HCT116 (cell line): ENCODE measurements around the gene OR5A1. TPM values are rescaled to one million over a fixed set of nuclear protein-coding genes. Genes with fewer than 3 reads are reported as not detected.

Experiments used
- ATAC-seq: fragments of 200-7000 bp; cut with Tn5 transposase; 2 replicates; pipeline ENCODE4 v1.9.1; 2020; ENCODE audit warnings: mild to moderate bottlenecking, moderate library complexity
- BruUV-seq: library from RNA; stranded (reverse); fragments of 400-500 nt; replicated peaks from 2 replicates; lab custom pipeline; 2021; lab: Mats Ljungman, UMichigan
- CTCF ChIA-PET: fragments of 300-600 bp; sonication (Branson Sonifier 250); formaldehyde crosslinking; loops from one replicate; lab custom pipeline; 2021; ENCODE audit warnings: antibody characterized with exemption; lab: Charles Lee
- POLR2A ChIA-PET: fragments of 300-600, 350-600 bp; sonication (Branson Sonifier 250); formaldehyde crosslinking; loops from one replicate; lab custom pipeline; 2021; ENCODE audit warnings: antibody characterized with exemption; lab: Charles Lee
- RAD21 ChIA-PET, 2 experiments: fragments of 300-600 bp; sonication (Branson Sonifier 250); formaldehyde crosslinking; loops; one replicate each; lab custom pipeline; 2023; ENCODE audit warnings: low total read pairs in 2 of 2; ENCODE audit not compliant: uncharacterized antibody in 2 of 2, unreplicated experiment in 2 of 2, low non-redundant PET in 1 of 2; lab: Charles Lee
- DNase-seq: peaks from one replicate; pipeline ENCODE4 v3.0.0-alpha.2; 2010; ENCODE audit warnings: low read depth, low spot score
- H2AFZ ChIP-seq: fragments of 200-600 bp; shearing (Covaris generic), sonication (generic); 2 replicates; pipeline ENCODE4 v1.6.1; 2017; ENCODE audit warnings: low read depth, mixed run types, mixed read lengths, antibody characterized with exemption, low read length; ENCODE audit not compliant: poor library complexity, severe bottlenecking
- H3K27ac ChIP-seq: 2 replicates; pipeline ENCODE4 v1.5.1; 2012; ENCODE audit warnings: low read depth, low read length
- H3K27me3 ChIP-seq: fragments of 200-600 bp; sonication (generic); 2 replicates; pipeline ENCODE4 v1.6.1; 2016; ENCODE audit warnings: mixed run types, low read length, mixed read lengths; ENCODE audit not compliant: insufficient read depth
- H3K36me3 ChIP-seq, 2 experiments: fragments of 200-500 bp in 1 of 2; fragments of 200-600 bp in 1 of 2; sonication (Bioruptor generic) in 1 of 2; sonication (generic) in 1 of 2; 2 replicates each; pipeline versions ENCODE4 v1.5.1 to v1.6.1; 2014 to 2016; ENCODE audit warnings: low read length in 2 of 2, inconsistent platforms in 1 of 2, mixed read lengths in 1 of 2, mixed run types in 1 of 2; ENCODE audit not compliant: insufficient read depth in 2 of 2, control insufficient read depth in 1 of 2
- H3K4me1 ChIP-seq, 2 experiments: fragments of 200-600 bp in 1 of 2; sonication (generic) in 1 of 2; 2 replicates each; pipeline versions ENCODE4 v1.5.1 to v1.6.1; 2012 to 2017; ENCODE audit warnings: low read length in 2 of 2, inconsistent platforms in 1 of 2, mild to moderate bottlenecking in 1 of 2, mixed read lengths in 1 of 2, mixed run types in 1 of 2, moderate library complexity in 1 of 2; ENCODE audit not compliant: insufficient read depth in 2 of 2, control insufficient read depth in 1 of 2
- H3K4me2 ChIP-seq: fragments of 200-600 bp; sonication (generic); 2 replicates; pipeline ENCODE4 v1.6.1; 2017; ENCODE audit warnings: mixed run types, low read length, mixed read lengths
- H3K4me3 ChIP-seq, 2 experiments: fragments of 200-600 bp in 1 of 2; sonication (generic) in 1 of 2; replicated peaks in 1 of 2; 2 replicates each; pipeline ENCODE4 v1.5.1; 2011 to 2016; ENCODE audit warnings: low read length in 2 of 2, control low read depth in 1 of 2, low read depth in 1 of 2, mild to moderate bottlenecking in 1 of 2, mixed read lengths in 1 of 2, mixed run types in 1 of 2
- H3K79me2 ChIP-seq: fragments of 200-600 bp; sonication (generic); 2 replicates; pipeline ENCODE4 v1.6.1; 2017; ENCODE audit warnings: mild to moderate bottlenecking, mixed run types, low read length, moderate library complexity, mixed read lengths; ENCODE audit not compliant: insufficient read depth
- H3K9ac ChIP-seq: fragments of 200-600 bp; sonication (generic); 2 replicates; pipeline ENCODE4 v1.6.1; 2016; ENCODE audit warnings: low read length, mixed read lengths
- H3K9me2 ChIP-seq: fragments of 200-600 bp; sonication (generic), shearing (Covaris generic); 2 replicates; pipeline ENCODE4 v1.6.1; 2017; ENCODE audit warnings: mixed run types, mild to moderate bottlenecking, moderate library complexity; ENCODE audit not compliant: insufficient read depth
- H3K9me3 ChIP-seq, 2 experiments: fragments of 200-500 bp in 1 of 2; fragments of 200-600 bp in 1 of 2; sonication (Bioruptor generic) in 1 of 2; sonication (generic) in 1 of 2; 2 replicates each; pipeline ENCODE4 v1.6.1; 2014 to 2017; ENCODE audit warnings: low read length in 2 of 2, mixed read lengths in 2 of 2, inconsistent platforms in 1 of 2, low read depth in 1 of 2, mild to moderate bottlenecking in 1 of 2, mixed run types in 1 of 2, moderate library complexity in 1 of 2; ENCODE audit not compliant: control insufficient read depth in 1 of 2, insufficient read depth in 1 of 2
- H4K20me1 ChIP-seq: fragments of 200-600 bp; sonication (generic), shearing (Covaris generic); 2 replicates; pipeline ENCODE4 v1.6.1; 2017; ENCODE audit warnings: mixed run types, mild to moderate bottlenecking, moderate library complexity; ENCODE audit not compliant: insufficient read depth
- CBX3 ChIP-seq: IDR thresholded peaks from 2 replicates; pipeline ENCODE4 v1.6.1; 2012; ENCODE audit warnings: low read depth
- CEBPB ChIP-seq: IDR thresholded peaks from 2 replicates; pipeline ENCODE4 v1.6.1; 2012; ENCODE audit warnings: low read depth
- CTCF ChIP-seq, 3 experiments: fragments of 200-600 bp in 1 of 3; sonication (generic) in 1 of 3; IDR thresholded peaks in 2 of 3; conservative IDR thresholded peaks in 1 of 3; 2 replicates each; pipeline ENCODE4 v1.5.1; 2012 to 2017; ENCODE audit warnings: low read depth in 2 of 3, low read length in 2 of 3, antibody characterized with exemption in 1 of 3, borderline replicate concordance in 1 of 3, control low read depth in 1 of 3, mild to moderate bottlenecking in 1 of 3, mixed read lengths in 1 of 3, mixed run types in 1 of 3, moderate library complexity in 1 of 3; ENCODE audit not compliant: insufficient read depth in 1 of 3
- ELF1 ChIP-seq: IDR thresholded peaks from 2 replicates; pipeline ENCODE4 v1.6.1; 2012; ENCODE audit warnings: low read depth, borderline replicate concordance
- EZH2 ChIP-seq: fragments of 200-600 bp; sonication (generic); IDR thresholded peaks from 2 replicates; pipeline ENCODE4 v1.6.1; 2017; ENCODE audit warnings: antibody characterized with exemption, mixed run types
- EZH2phosphoT487 ChIP-seq: fragments of 200-600 bp; IDR thresholded peaks from 2 replicates; pipeline ENCODE4 v1.6.1; 2018; ENCODE audit warnings: antibody characterized with exemption, borderline replicate concordance
- FOSL1 ChIP-seq: IDR thresholded peaks from 2 replicates; pipeline ENCODE4 v1.6.1; 2012; ENCODE audit warnings: low read depth
- JUND ChIP-seq: IDR thresholded peaks from 2 replicates; pipeline ENCODE4 v1.6.1; 2012
- MAX ChIP-seq: IDR thresholded peaks from 2 replicates; pipeline ENCODE4 v1.6.1; 2012
- POLR2A ChIP-seq: IDR thresholded peaks from 2 replicates; pipeline ENCODE4 v1.7.0; 2011; ENCODE audit warnings: borderline replicate concordance; ENCODE audit not compliant: insufficient read depth, insufficient read length; ENCODE audit errors: extremely low read depth
- POLR2AphosphoS5 ChIP-seq: IDR thresholded peaks from 2 replicates; pipeline ENCODE4 v1.6.1; 2011; ENCODE audit warnings: mild to moderate bottlenecking, low read depth, low read length, moderate library complexity
- RAD21 ChIP-seq: IDR thresholded peaks from 2 replicates; pipeline ENCODE4 v1.6.1; 2012; ENCODE audit warnings: low read depth, mild to moderate bottlenecking
- REST ChIP-seq: IDR thresholded peaks from 2 replicates; pipeline ENCODE4 v1.6.1; 2012; ENCODE audit warnings: low read depth
- SIN3A ChIP-seq: IDR thresholded peaks from 2 replicates; pipeline ENCODE4 v1.6.1; 2012; ENCODE audit warnings: low read depth
- SP1 ChIP-seq: IDR thresholded peaks from 2 replicates; pipeline ENCODE4 v1.6.1; 2012; ENCODE audit warnings: low read depth
- SRF ChIP-seq: IDR thresholded peaks from 2 replicates; pipeline ENCODE4 v1.6.1; 2012; ENCODE audit warnings: low read depth
- TCF7L2 ChIP-seq: IDR thresholded peaks from 2 replicates; pipeline ENCODE4 v1.7.0; 2011; ENCODE audit warnings: borderline replicate concordance, inconsistent platforms; ENCODE audit not compliant: insufficient read depth, insufficient read length; ENCODE audit errors: extremely low read depth
- YY1 ChIP-seq: IDR thresholded peaks from 2 replicates; pipeline ENCODE4 v1.6.1; 2011; ENCODE audit warnings: low read length, low read depth, moderate library complexity, mild to moderate bottlenecking; ENCODE audit not compliant: insufficient replicate concordance; ENCODE audit errors: extremely low read depth
- ZFX ChIP-seq: fragments of 450-650 bp; IDR thresholded peaks from 2 replicates; pipeline ENCODE4 v1.6.1; 2017
- ZNF274 ChIP-seq: fragments of 200-500 bp; sonication (Bioruptor generic); IDR thresholded peaks from 2 replicates; pipeline ENCODE4 v1.6.1; 2014; ENCODE audit warnings: mild to moderate bottlenecking, low read depth, low read length, inconsistent platforms
- intact Hi-C: fragments of 100-400 bp; cut with micrococcal nuclease; formaldehyde crosslinking; loops from 2 replicates; pipeline ENCODE4 v1.10.0; 2022
- total RNA-seq: library from RNA; stranded (reverse); gene quantifications from one replicate; pipeline ENCODE4 v1.2.1, GENCODE V29; 2021; ENCODE audit not compliant: unreplicated experiment

OR5A1 gene
- total RNA-seq, 1 experiment from 2014 or later = not detected

DNA sequence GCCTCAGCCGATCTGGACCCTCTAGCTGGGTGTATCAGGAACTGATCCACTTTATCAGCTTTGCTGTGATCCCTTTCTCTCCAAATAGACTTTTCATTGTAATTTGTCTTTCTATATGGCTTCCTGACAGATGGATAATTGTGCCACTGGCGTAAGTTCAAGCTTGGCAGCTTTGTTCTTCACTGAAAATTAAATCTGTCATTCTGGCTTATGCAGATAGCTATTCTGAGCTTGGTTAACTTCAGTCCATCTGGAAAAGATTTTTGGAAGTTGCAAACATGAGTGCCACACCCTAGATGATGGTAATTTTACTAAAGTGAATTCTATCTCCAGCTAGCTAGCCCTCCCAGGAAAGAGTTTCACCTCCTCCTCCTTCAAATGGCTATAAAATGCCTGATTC, 18.1 kb upstream of the OR5A1 start:
- DNase-seq = no peak
- Histone ChIP-seq H3K36me3 (no peaks in the 10 kb centered on the region), H4K20me1 (no peaks in the 10 kb centered on the region), H3K27me3 (no peaks in the 10 kb centered on the region), H3K79me2 (no peaks in the 10 kb centered on the region), H3K9me2 (no peaks in the 10 kb centered on the region), H3K4me1 (no peaks in the 10 kb centered on the region), H3K4me2 (no peak overlapping the region), H3K9ac (no peak overlapping the region), H3K4me3 (no peak overlapping the region), H3K9me3 (no peaks in the 10 kb centered on the region), H2AFZ (no peak overlapping the region), H3K27ac (no peak overlapping the region)
- intact Hi-C loops = no loop called here
- ChIA-PET RAD21 (no interaction called here), POLR2A (no interaction called here), CTCF (interaction anchor here (0.5 to 1.6 kb wide), 2 partner anchors 10 to 228 kb away, joined by 3 to 4 read pairs; no protein-coding TSS in a partner anchor)
- no peak for TF ChIP-seq FOSL1
- TF ChIP-seq EZH2phosphoT487 = no peak
- TF ChIP-seq CTCF (IDR thresholded peaks at IDR 0.05 in 2 of 3, conservative IDR thresholded peaks at IDR 0.05 in 1 of 3; ENCODE audit: borderline replicate concordance in 1 of 3, insufficient read depth in 1 of 3, low read depth in 2 of 3, low read length in 2 of 3) = no peak
- no peak for TF ChIP-seq SP1
- TF ChIP-seq POLR2A = no peak
- TF ChIP-seq REST = no peak
- TF ChIP-seq JUND = no peak
- TF ChIP-seq ELF1 = no peak
- TF ChIP-seq CEBPB = no peak
- TF ChIP-seq SRF = no peak
- TF ChIP-seq CBX3 = no peak
- TF ChIP-seq POLR2AphosphoS5 = no peak
- TF ChIP-seq MAX = no peak
- TF ChIP-seq TCF7L2 = no peak
- no peak for TF ChIP-seq ZNF274
- TF ChIP-seq SIN3A = no peak
- TF ChIP-seq YY1 = no peak
- TF ChIP-seq ZFX = no peak
- TF ChIP-seq EZH2 = no peak
- TF ChIP-seq RAD21 = no peak
- no peak for ATAC-seq
- no TSS peak for BruUV-seq
